GM06990 (cell line): ENCODE results near the gene NLRP13.

Experiments
- DNase-seq: peaks from one replicate; pipeline ENCODE4 v3.0.0-alpha.2; 2011; ENCODE audit not compliant: insufficient read length; ENCODE audit errors: extremely low read depth
- H3K27me3 ChIP-seq: replicated peaks from 2 replicates; pipeline ENCODE4 v1.6.0; 2011; ENCODE audit warnings: low read length; ENCODE audit not compliant: control insufficient read depth, insufficient read depth
- H3K36me3 ChIP-seq: 2 replicates; pipeline ENCODE4 v1.5.1; 2011; ENCODE audit warnings: low read length; ENCODE audit not compliant: control insufficient read depth, insufficient read depth
- H3K4me3 ChIP-seq: replicated peaks from 2 replicates; pipeline ENCODE4 v1.5.1; 2011; ENCODE audit warnings: low read depth, mild to moderate bottlenecking, control low read depth, low read length
- TF ChIP-seq, protein P1 (sequence below): IDR thresholded peaks from 2 replicates; pipeline ENCODE4 v1.5.1; 2011; ENCODE audit warnings: low read length, control low read depth, mild to moderate bottlenecking, inconsistent platforms; ENCODE audit not compliant: insufficient read depth, poor library complexity, severe bottlenecking

NLRP13 gene, protein sequence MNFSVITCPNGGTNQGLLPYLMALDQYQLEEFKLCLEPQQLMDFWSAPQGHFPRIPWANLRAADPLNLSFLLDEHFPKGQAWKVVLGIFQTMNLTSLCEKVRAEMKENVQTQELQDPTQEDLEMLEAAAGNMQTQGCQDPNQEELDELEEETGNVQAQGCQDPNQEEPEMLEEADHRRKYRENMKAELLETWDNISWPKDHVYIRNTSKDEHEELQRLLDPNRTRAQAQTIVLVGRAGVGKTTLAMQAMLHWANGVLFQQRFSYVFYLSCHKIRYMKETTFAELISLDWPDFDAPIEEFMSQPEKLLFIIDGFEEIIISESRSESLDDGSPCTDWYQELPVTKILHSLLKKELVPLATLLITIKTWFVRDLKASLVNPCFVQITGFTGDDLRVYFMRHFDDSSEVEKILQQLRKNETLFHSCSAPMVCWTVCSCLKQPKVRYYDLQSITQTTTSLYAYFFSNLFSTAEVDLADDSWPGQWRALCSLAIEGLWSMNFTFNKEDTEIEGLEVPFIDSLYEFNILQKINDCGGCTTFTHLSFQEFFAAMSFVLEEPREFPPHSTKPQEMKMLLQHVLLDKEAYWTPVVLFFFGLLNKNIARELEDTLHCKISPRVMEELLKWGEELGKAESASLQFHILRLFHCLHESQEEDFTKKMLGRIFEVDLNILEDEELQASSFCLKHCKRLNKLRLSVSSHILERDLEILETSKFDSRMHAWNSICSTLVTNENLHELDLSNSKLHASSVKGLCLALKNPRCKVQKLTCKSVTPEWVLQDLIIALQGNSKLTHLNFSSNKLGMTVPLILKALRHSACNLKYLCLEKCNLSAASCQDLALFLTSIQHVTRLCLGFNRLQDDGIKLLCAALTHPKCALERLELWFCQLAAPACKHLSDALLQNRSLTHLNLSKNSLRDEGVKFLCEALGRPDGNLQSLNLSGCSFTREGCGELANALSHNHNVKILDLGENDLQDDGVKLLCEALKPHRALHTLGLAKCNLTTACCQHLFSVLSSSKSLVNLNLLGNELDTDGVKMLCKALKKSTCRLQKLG

GRCh38 chr19:55931936-55932386, at the start of gene NLRP13:
Gene NLRP13, minus strand, starts transcription at chr19:55932336. Its CDS starts 25 bp downstream, at chr19:55932311.
- Histone ChIP-seq H3K36me3 (no peaks in the 10 kb centered on the region), H3K4me3 (peak within 1 kb of the TSS; percentile 41), H3K27me3 (no peaks in the 10 kb centered on the region)
- DNase-seq = no peak
- TF ChIP-seq, protein P1, sequence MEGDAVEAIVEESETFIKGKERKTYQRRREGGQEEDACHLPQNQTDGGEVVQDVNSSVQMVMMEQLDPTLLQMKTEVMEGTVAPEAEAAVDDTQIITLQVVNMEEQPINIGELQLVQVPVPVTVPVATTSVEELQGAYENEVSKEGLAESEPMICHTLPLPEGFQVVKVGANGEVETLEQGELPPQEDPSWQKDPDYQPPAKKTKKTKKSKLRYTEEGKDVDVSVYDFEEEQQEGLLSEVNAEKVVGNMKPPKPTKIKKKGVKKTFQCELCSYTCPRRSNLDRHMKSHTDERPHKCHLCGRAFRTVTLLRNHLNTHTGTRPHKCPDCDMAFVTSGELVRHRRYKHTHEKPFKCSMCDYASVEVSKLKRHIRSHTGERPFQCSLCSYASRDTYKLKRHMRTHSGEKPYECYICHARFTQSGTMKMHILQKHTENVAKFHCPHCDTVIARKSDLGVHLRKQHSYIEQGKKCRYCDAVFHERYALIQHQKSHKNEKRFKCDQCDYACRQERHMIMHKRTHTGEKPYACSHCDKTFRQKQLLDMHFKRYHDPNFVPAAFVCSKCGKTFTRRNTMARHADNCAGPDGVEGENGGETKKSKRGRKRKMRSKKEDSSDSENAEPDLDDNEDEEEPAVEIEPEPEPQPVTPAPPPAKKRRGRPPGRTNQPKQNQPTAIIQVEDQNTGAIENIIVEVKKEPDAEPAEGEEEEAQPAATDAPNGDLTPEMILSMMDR = no peak

GRCh38 chr19:55980415-55980814, 48.3 kb upstream of the NLRP13 start:
- Histone ChIP-seq H3K27me3 (no peaks in the 10 kb centered on the region), H3K4me3 (no peak overlapping the region), H3K36me3 (no peaks in the 10 kb centered on the region)
- no peak for DNase-seq
- TF ChIP-seq, protein P1 = no peak

GRCh38 chr19:55973982-55974381, 41.8 kb upstream of the NLRP13 start:
- H3K27me3 ChIP-seq = no peaks in the 10 kb centered on the region; the same call in 1 of the 2 replicates
- TF ChIP-seq, protein P1 = no peak
- DNase-seq = no peak

GRCh38 chr19:55962186-55962585, 30.1 kb upstream of the NLRP13 start:
- DNase-seq = no peak
- no peaks in the 10 kb centered on the region for H3K27me3 ChIP-seq
- TF ChIP-seq, protein P1 = no peak

More at GRCh38 chr19:55973982-55974381, 41.8 kb upstream of the NLRP13 start:
- H3K36me3 ChIP-seq = no peaks in the 10 kb centered on the region
- H3K4me3 ChIP-seq = no peak overlapping the region

DNA sequence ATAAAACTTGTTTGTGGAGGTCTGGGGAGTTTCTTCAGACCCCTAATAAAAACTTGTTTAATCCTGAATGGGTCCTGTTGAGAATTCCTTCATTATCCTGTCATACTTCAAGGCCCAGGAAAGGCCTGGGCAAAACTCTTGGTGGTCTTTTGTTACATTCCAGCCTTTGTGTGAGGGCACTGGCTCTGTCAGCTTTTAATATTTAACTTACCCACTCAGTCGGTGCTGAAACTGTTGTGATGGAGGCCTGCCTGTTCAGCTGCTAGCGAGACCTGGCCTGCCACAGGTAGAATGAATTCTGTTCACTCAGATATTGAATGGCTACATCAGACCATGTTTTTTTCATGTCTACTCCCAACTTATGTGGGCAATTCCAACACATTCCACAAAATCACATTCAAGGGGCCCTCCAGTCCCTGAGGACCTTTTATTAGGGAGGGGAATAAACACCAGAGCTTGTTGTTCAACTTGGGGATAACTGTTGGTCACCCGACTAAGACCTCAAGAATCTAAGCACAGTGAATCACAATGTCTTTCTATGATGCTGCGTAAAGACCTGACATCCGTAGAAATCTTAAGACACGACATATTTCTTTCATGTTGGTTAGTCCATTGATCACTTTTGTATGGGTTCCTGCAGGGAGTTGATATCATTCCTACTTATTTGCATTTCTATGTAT, 28.0 kb upstream of the NLRP13 start:
- Histone ChIP-seq H3K4me3 (no peak overlapping the region), H3K27me3 (no peaks in the 10 kb centered on the region), H3K36me3 (no peaks in the 10 kb centered on the region)
- no peak for DNase-seq
- TF ChIP-seq, protein P1 = no peak

More at GRCh38 chr19:55962186-55962585, 30.1 kb upstream of the NLRP13 start:
- Histone ChIP-seq H3K36me3 (no peaks in the 10 kb centered on the region), H3K4me3 (no peak overlapping the region)
